Esophagus squamous epithelium (tissue), 4 donors: Measurements from ENCODE around the gene ARID5B.

ENCODE experiments used
- CTCF ChIP-seq, 6 experiments: fragments of 450-650 bp in 4 of 6; fragments of 200-600 bp in 2 of 6; sonication (generic) in 2 of 6; IDR thresholded peaks; one replicate each; pipeline ENCODE4 v1.5.1; 2016 to 2019; ENCODE audit warnings: antibody characterized with exemption in 6 of 6, mild to moderate bottlenecking in 4 of 6, moderate library complexity in 4 of 6
- POLR2A ChIP-seq, 4 donors: fragments of 450-650 bp; IDR thresholded peaks; one replicate each; pipeline ENCODE4 v1.6.1; 2017; ENCODE audit warnings: antibody characterized with exemption in 4 of 4, mild to moderate bottlenecking in 4 of 4, moderate library complexity in 3 of 4

GRCh38 chr10:62096256-62096933 is 194.9 kb downstream of the ARID5B start:
- TF ChIP-seq CTCF (IDR thresholded peaks at IDR 0.05) (no peak), POLR2A (IDR thresholded peaks at IDR 0.05) (no peak)
